SK-N-SH (cell line): ENCODE results near the gene ATP1B1. TPM values are rescaled to one million over a fixed set of nuclear protein-coding genes. Genes with fewer than 3 reads are reported as not detected.

ENCODE experiments used
- CTCF ChIA-PET: fragments of 300-600, 350-600 bp; formaldehyde crosslinking; extraction: SDS; loops from one replicate; lab custom pipeline; 2021; lab: Yijun Ruan, JAX
- POLR2A ChIA-PET: fragments of 350-600 bp; sonication (Branson Sonifier 250); formaldehyde crosslinking; extraction: SDS; loops from one replicate; lab custom pipeline; 2020; ENCODE audit warnings: antibody characterized with exemption, inconsistent platforms; lab: Yijun Ruan, JAX
- DNase-seq: peaks from one replicate; pipeline ENCODE4 v3.0.0; 2012
- H2AFZ ChIP-seq: fragments of 200-600 bp; sonication (generic); 2 replicates; pipeline ENCODE4 v1.8.1; 2016; ENCODE audit warnings: antibody characterized with exemption, mild to moderate bottlenecking, low read depth
- H3F3A ChIP-seq: fragments of 200-600 bp; sonication (generic); replicated peaks from 2 replicates; pipeline ENCODE3; 2016; ENCODE audit warnings: antibody characterized with exemption, mild to moderate bottlenecking; ENCODE audit not compliant: insufficient read depth
- H3K27ac ChIP-seq, 2 experiments: fragments of 200-500 bp in 1 of 2; fragments of 200-600 bp in 1 of 2; sonication (Bioruptor generic) in 1 of 2; sonication (generic), shearing (Covaris generic) in 1 of 2; 2 replicates each; pipeline versions ENCODE4 v1.5.1 to v1.6.1; 2014 to 2016; ENCODE audit warnings: low read depth in 2 of 2, inconsistent platforms in 1 of 2, low read length in 1 of 2, mild to moderate bottlenecking in 1 of 2, mixed read lengths in 1 of 2
- H3K27me3 ChIP-seq: fragments of 200-600 bp; sonication (generic), shearing (Covaris generic); 2 replicates; pipeline ENCODE4 v1.6.1; 2016; ENCODE audit warnings: mixed run types; ENCODE audit not compliant: insufficient read depth
- H3K36me3 ChIP-seq, 2 experiments: fragments of 200-500 bp in 1 of 2; fragments of 200-600 bp in 1 of 2; sonication (Bioruptor generic) in 1 of 2; sonication (generic) in 1 of 2; replicated peaks in 1 of 2; 2 replicates each; pipeline versions ENCODE3 to v1.5.1; 2014 to 2016; ENCODE audit warnings: low read length in 1 of 2, mild to moderate bottlenecking in 1 of 2; ENCODE audit not compliant: insufficient read depth in 2 of 2, control insufficient read depth in 1 of 2
- H3K4me1 ChIP-seq, 2 experiments: fragments of 200-500 bp in 1 of 2; fragments of 200-600 bp in 1 of 2; sonication (Bioruptor generic) in 1 of 2; sonication (generic), shearing (Covaris generic) in 1 of 2; 2 replicates each; pipeline versions ENCODE4 v1.5.1 to v1.6.1; 2014 to 2016; ENCODE audit warnings: low read depth in 1 of 2, low read length in 1 of 2, mixed run types in 1 of 2; ENCODE audit not compliant: insufficient read depth in 2 of 2, control insufficient read depth in 1 of 2
- H3K4me2 ChIP-seq: fragments of 200-600 bp; sonication (generic), shearing (Covaris generic); 2 replicates; pipeline ENCODE4 v1.6.1; 2017; ENCODE audit warnings: mixed run types
- H3K4me3 ChIP-seq, 2 experiments: fragments of 200-500 bp in 1 of 2; fragments of 200-600 bp in 1 of 2; sonication (Bioruptor generic) in 1 of 2; sonication (generic), shearing (Covaris generic) in 1 of 2; 2 replicates each; pipeline versions ENCODE4 v1.5.1 to v1.8.1; 2014 to 2016; ENCODE audit warnings: low read depth in 2 of 2, inconsistent platforms in 1 of 2, low read length in 1 of 2, mild to moderate bottlenecking in 1 of 2, mixed read lengths in 1 of 2, moderate library complexity in 1 of 2
- H3K79me2 ChIP-seq: fragments of 200-600 bp; sonication (generic); 2 replicates; pipeline ENCODE4 v1.8.1; 2017; ENCODE audit warnings: mild to moderate bottlenecking; ENCODE audit not compliant: insufficient read depth
- H3K9ac ChIP-seq: fragments of 200-600 bp; sonication (generic); 2 replicates; pipeline ENCODE4 v1.6.1; 2017; ENCODE audit warnings: mixed run types
- H3K9me2 ChIP-seq: fragments of 200-600 bp; sonication (generic); 2 replicates; pipeline ENCODE4 v1.6.1; 2017; ENCODE audit warnings: mixed run types
- H3K9me3 ChIP-seq: fragments of 200-600 bp; sonication (generic); 2 replicates; pipeline ENCODE4 v1.6.1; 2017; ENCODE audit warnings: mixed run types, mild to moderate bottlenecking, moderate library complexity
- H4K20me1 ChIP-seq: fragments of 200-600 bp; sonication (generic); 2 replicates; pipeline ENCODE4 v1.6.1; 2017; ENCODE audit warnings: mild to moderate bottlenecking, mixed run types; ENCODE audit not compliant: insufficient read depth
- CHD2 ChIP-seq: fragments of 150-350 bp; IDR thresholded peaks from 2 replicates; pipeline ENCODE4 v1.6.1; 2018; ENCODE audit warnings: low read length; ENCODE audit not compliant: partially characterized antibody
- CTCF ChIP-seq: fragments of 200-600 bp; sonication (generic); IDR thresholded peaks from 2 replicates; pipeline ENCODE4 v1.6.1; 2017; ENCODE audit warnings: antibody characterized with exemption, mild to moderate bottlenecking, moderate library complexity
- ELF1 ChIP-seq: IDR thresholded peaks from 2 replicates; pipeline ENCODE4 v1.4.0; 2012
- EZH2phosphoT487 ChIP-seq: fragments of 200-600 bp; sonication (generic); IDR thresholded peaks from 2 replicates; pipeline ENCODE4 v1.6.1; 2017; ENCODE audit warnings: low read depth, mixed run types, mild to moderate bottlenecking, antibody characterized with exemption, moderate library complexity, borderline replicate concordance
- FOSL2 ChIP-seq: IDR thresholded peaks from 2 replicates; pipeline ENCODE4 v1.4.0; 2012; ENCODE audit warnings: low read depth, mild to moderate bottlenecking, moderate library complexity, borderline replicate concordance
- JUND ChIP-seq: IDR thresholded peaks from 2 replicates; pipeline ENCODE4 v1.4.0; 2012
- MEF2A ChIP-seq: IDR thresholded peaks from 2 replicates; pipeline ENCODE4 v1.4.0; 2012; ENCODE audit warnings: low read depth, borderline replicate concordance
- MXI1 ChIP-seq: IDR thresholded peaks from 2 replicates; pipeline ENCODE4 v1.6.1; 2012; ENCODE audit warnings: mild to moderate bottlenecking, low read depth, low read length, improper control_type of control experiment
- PBX3 ChIP-seq: IDR thresholded peaks from 2 replicates; pipeline ENCODE4; 2012
- POLR2AphosphoS5 ChIP-seq: IDR thresholded peaks from 2 replicates; pipeline ENCODE4 v1.6.1; 2012; ENCODE audit warnings: low read depth, low read length
- RAD21 ChIP-seq: IDR thresholded peaks from 2 replicates; pipeline ENCODE4 v1.6.1; 2012; ENCODE audit warnings: mild to moderate bottlenecking, low read length
- RCOR1 ChIP-seq: fragments of 150-350 bp; IDR thresholded peaks from 2 replicates; pipeline ENCODE4 v1.6.1; 2017; ENCODE audit warnings: antibody characterized with exemption, low read length
- RFX5 ChIP-seq: IDR thresholded peaks from 2 replicates; pipeline ENCODE4 v1.6.1; 2012; ENCODE audit warnings: mild to moderate bottlenecking, improper control_type of control experiment, low read length
- SIN3A ChIP-seq: IDR thresholded peaks from 2 replicates; pipeline ENCODE4 v1.6.1; 2012; ENCODE audit warnings: low read depth, mild to moderate bottlenecking, low read length, moderate library complexity, borderline replicate concordance
- SMC3 ChIP-seq: IDR thresholded peaks from 2 replicates; pipeline ENCODE4 v1.6.1; 2012; ENCODE audit warnings: low read depth, low read length, improper control_type of control experiment
- ZBTB33 ChIP-seq: IDR thresholded peaks from 2 replicates; pipeline ENCODE4 v1.4.0; 2012; ENCODE audit warnings: low read depth, borderline replicate concordance
- WGBS: methylation state at CpG from one replicate; pipeline ENCODE4 v1.1.6; 2017; ENCODE audit warnings: low lambda C conversion rate; 5-methylcytosine and 5-hydroxymethylcytosine counted together
- polyA plus RNA-seq, 3 experiments: library from polyadenylated mRNA; depleted of rRNA; stranded (reverse); fragments of >200 nt; gene quantifications; 2 replicates each; pipeline ENCODE4 v1.2.3, GENCODE V29; 2012
- small RNA-seq, 7 experiments: library from RNA; depleted of rRNA; stranded (forward); fragments of <200 nt; gene quantifications; one replicate each; pipeline ENCODE3, GENCODE V24; 2012

Gene ATP1B1
- polyA plus RNA-seq, 1 of the 3 experiments (the other 2 are of a cell fraction) = 49.5 TPM

GRCh38 chr1:169180174-169180573 lies 73.7 kb downstream of the ATP1B1 start:
- H2AFZ ChIP-seq = no peak overlapping the region
- no peaks in the 10 kb centered on the region for H3K27me3 ChIP-seq
- DNase-seq = no peak
- no peaks in the 10 kb centered on the region for H3K9me2 ChIP-seq
- no peak overlapping the region for H3K9ac ChIP-seq
- peaks cover 0 to 5% of the 10 kb centered on the region in 2 experiments; a peak in 1 of 4 replicates for H3K4me1 ChIP-seq
- CTCF ChIA-PET = interaction anchor here (1.4 kb wide), 1 partner anchor 73 kb away, joined by 3 read pairs; no protein-coding TSS in a partner anchor
- H3K36me3 ChIP-seq = no peaks in the 10 kb centered on the region
- H3F3A ChIP-seq = no peaks in the 10 kb centered on the region
- H3K4me2 ChIP-seq = no peak overlapping the region
- no peaks in the 10 kb centered on the region for H4K20me1 ChIP-seq
- H3K4me3 ChIP-seq = no peak overlapping the region
- 96% methylated on average over 3 of the region's 3 CpGs for WGBS
- TF ChIP-seq CTCF = no peak
- no peak for TF ChIP-seq SIN3A
- no peak for TF ChIP-seq RCOR1
- TF ChIP-seq MEF2A = no peak
- TF ChIP-seq ZBTB33 = no peak
- TF ChIP-seq RAD21 = no peak
- no peak for TF ChIP-seq CHD2
- no peak for TF ChIP-seq RFX5
- TF ChIP-seq ELF1 = no peak
- no peak for TF ChIP-seq EZH2phosphoT487
- TF ChIP-seq PBX3 = no peak
- no peak for TF ChIP-seq POLR2AphosphoS5
- TF ChIP-seq JUND = no peak
- TF ChIP-seq FOSL2 = no peak
- no peak for TF ChIP-seq SMC3
- no peak for TF ChIP-seq MXI1
- H3K79me2 ChIP-seq = no peaks in the 10 kb centered on the region
- no peaks in the 10 kb centered on the region for H3K9me3 ChIP-seq
- POLR2A ChIA-PET = interaction anchor here (1.3 kb wide), 1 partner anchor 11 kb away, joined by 3 read pairs; no protein-coding TSS in a partner anchor
- H3K27ac ChIP-seq = no peak overlapping the region

Small RNA genes within 50 kb of the gene (small RNA-seq; reads per million reads assigned to genes)
- 0 reads per million in 7 experiments for gene RNA5SP66
